RPMI7951 (cell line): ENCODE data around the gene GALNT10. TPM values are rescaled to one million over a fixed set of nuclear protein-coding genes. Genes with fewer than 3 reads are reported as not detected.

Experiments used
- DNase-seq: peaks from one replicate; pipeline ENCODE4 v3.0.0-alpha.2; 2012; ENCODE audit warnings: low read depth
- total RNA-seq: library from RNA; depleted of rRNA; stranded (reverse); fragments of >200 nt; shearing (Covaris generic); gene quantifications from 2 replicates; pipeline ENCODE4 v1.2.3, GENCODE V29; 2014

The GALNT10 gene
- total RNA-seq, 1 experiment from 2014 or later: 27.9 TPM

- DNase-seq: no peak
These were observed 250.0 kb downstream of the GALNT10 start for GRCh38 chr5:154440540-154440939.

- no peak for DNase-seq
These were observed 252.3 kb downstream of the GALNT10 start for GRCh38 chr5:154442801-154443200.

- peak; percentile 11 for DNase-seq
These were observed 254.3 kb downstream of the GALNT10 start for GRCh38 chr5:154444556-154445421.

- peak; percentile 89 for DNase-seq
These were observed 255.1 kb downstream of the GALNT10 start, which contains the start of gene SAP30L for GRCh38 chr5:154445422-154446194. Gene SAP30L (plus strand): TSS chr5:154445997. CDS start chr5:154446605, 608 bp downstream.

GRCh38 chr5:154446195-154447088 lies 255.9 kb downstream of the GALNT10 start:
- DNase-seq: peak; percentile 50

GRCh38 chr5:154447089-154447725 lies 256.7 kb downstream of the GALNT10 start:
- DNase-seq: no peak

GRCh38 chr5:154449786-154450185 lies 259.3 kb downstream of the GALNT10 start:
- DNase-seq: peak; percentile 15

GRCh38 chr5:154451957-154452356 lies 261.4 kb downstream of the GALNT10 start:
- DNase-seq: no peak

- no peak for DNase-seq
These were observed 265.1 kb downstream of the GALNT10 start for GRCh38 chr5:154455585-154455984.

- no peak for DNase-seq
These were observed 266.0 kb downstream of the GALNT10 start for GRCh38 chr5:154456540-154456939.

- DNase-seq: no peak
These were observed 268.5 kb downstream of the GALNT10 start for GRCh38 chr5:154459015-154459414.

GRCh38 chr5:154460172-154460571 lies 269.6 kb downstream of the GALNT10 start:
- DNase-seq: no peak

GRCh38 chr5:154461531-154461930 lies 271.0 kb downstream of the GALNT10 start:
- DNase-seq: no peak

GRCh38 chr5:154464438-154464837 lies 273.9 kb downstream of the GALNT10 start:
- DNase-seq: no peak

- peak; percentile 46 for DNase-seq
These were observed 274.6 kb downstream of the GALNT10 start for GRCh38 chr5:154465169-154465568.

GRCh38 chr5:154466147-154466546 lies 275.6 kb downstream of the GALNT10 start:
- no peak for DNase-seq

- DNase-seq: no peak
These were observed 276.1 kb downstream of the GALNT10 start for GRCh38 chr5:154466671-154467070.

- peak; percentile 41 for DNase-seq
These were observed 277.3 kb downstream of the GALNT10 start for GRCh38 chr5:154467655-154468354.

- DNase-seq: no peak
These were observed 279.6 kb downstream of the GALNT10 start for GRCh38 chr5:154470137-154470536.
